Cerebellar cortex (tissue), 1 donor: Measurements from ENCODE around the gene ACSS2.
A peak's percentile ranks its signal among the peaks of the same experiment; 100 is the strongest.

Source experiments
- DNase-seq: peaks from one replicate; pipeline ENCODE4 v3.0.0-alpha.2; 2015; ENCODE audit warnings: low spot score

Gene ACSS2

DNA sequence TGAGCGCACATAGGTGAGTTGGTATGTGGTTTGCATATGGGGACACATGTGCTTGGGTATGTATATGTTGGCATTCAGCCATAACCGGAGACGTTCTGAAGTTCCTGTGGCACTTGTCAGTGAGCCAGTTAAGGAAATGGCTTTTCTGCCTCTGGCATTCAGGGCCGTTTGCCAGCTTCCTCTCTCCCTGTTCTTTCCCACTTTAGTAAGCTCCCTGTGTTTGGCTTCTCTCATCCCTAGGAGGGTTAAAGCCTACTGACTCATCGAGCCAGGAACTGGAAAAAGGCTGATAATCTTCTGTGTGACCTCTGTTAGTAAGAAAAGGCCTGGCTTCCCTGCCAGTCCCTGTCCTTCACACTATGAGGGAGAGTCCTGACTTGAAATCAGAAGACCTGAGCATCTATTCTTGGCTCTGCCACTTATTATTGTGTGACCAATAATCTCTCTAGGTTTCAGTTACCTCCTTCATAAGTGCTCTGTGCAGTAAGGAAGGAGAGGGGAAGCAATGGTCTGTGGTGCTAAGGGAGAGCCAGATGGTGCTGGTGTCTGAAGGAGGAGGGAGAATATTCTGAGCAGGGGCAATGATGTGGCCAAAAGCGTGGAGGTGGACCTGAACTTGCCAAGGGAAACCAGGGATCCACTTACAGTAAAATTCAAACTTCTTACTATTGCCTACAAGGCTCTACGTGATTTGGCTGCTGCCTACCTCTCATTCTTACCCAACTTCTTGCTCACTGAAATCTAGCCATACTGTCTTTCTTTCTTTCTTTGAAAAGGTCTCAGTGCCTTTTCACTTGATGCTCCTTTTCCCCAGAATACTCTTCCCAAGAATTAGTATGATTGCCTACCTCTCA is 31.4 kb downstream of the ACSS2 start:
- peak; percentile 37 for DNase-seq

DNA sequence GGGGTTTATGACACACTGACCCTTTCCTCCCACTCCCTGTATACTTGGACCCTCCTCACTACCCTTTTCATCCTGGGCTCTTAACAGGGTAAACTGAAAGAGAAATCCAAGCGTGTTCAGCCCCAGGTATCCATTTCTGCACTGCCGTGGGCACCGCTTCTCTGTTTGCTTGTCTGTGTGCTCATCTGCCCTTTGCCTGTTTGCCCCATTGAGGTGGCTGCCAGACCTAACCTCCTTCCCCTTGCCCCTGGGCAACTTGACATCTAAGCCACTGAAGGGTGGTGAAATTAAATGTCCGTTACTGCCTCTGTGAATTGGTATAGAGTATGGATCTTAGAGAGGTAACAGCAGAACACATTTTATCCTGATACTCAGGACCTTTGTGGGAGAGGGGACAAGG is 38.7 kb downstream of the ACSS2 start:
- no peak for DNase-seq

DNA sequence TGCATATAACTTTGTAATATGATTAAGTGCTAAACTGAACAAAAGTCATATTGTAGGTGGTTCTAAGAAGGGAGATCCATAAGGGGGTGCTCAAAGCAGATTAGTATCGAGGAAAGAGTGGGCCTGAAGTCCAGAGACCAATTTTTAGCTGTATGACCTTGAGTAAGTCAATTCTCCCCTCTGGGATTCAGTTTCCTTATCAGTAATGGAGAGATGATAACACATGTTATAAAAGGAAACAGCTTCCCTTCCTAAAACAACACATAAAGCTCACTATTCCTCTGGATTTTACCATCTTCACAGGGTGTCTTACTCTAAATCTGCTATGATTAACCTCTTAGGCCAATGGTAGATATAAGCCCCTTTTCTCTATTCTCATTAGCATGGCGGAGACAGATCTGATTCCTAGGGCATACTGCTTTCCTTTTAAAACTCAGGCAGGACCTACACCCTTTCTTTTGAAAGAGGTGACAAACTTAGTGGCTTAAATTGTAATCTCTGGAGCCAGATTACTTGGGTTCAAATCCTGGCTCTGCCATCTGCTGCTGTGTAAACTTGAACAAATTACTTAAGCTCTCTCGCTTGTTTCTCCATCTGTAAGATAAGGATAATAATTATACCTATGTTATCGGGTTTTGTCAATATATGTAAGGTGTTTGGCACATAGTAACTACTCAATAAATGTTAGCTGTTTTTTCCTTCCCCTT is 39.5 kb downstream of the ACSS2 start:
- DNase-seq, result no peak

DNA sequence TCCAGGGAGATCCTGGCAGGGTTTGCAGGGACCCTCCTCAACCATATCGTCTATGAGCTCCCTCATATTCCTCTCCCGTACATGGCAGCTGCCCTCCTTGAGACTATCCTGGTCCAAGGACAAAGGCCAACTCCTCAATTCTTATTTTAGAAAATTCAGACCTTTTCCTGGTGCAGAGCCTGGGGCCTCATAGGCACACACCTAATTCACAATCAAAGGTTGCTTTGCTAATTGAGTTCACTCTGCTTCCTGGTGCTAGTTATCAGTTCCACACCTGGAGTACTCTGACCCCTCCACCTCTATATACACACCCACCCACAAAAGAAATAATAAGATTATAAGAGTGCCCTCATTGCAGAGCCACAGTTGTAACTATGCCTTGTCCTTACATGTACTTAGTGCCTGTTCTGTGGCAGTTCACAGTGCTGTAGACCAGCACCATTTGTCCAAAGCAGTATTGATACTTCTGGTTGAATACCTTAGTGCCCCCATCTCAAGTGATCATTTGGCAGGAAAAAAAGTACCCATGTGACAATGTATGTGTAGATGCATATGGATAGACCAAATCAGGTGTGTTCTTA is 40.5 kb downstream of the ACSS2 start:
- DNase-seq, result no peak

DNA sequence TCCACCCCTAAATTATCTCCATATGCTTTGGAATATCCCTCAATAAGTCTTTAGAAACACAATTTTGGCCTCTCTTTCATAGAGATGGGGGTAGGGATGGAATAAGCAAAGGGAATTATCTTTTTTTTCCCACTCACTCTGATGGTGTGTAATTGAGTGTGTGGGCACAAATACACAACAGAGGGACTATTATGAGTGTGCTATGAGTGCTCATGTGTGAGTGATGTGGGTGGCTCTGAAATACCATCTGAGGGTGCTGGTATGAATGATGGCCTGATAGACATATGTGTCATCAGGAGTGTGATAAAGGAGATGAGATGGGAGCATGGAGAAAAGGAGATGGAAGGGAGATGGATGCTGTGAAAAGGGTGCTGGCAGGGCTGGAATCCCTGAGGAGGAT is 43.6 kb downstream of the ACSS2 start:
- no peak for DNase-seq

DNA sequence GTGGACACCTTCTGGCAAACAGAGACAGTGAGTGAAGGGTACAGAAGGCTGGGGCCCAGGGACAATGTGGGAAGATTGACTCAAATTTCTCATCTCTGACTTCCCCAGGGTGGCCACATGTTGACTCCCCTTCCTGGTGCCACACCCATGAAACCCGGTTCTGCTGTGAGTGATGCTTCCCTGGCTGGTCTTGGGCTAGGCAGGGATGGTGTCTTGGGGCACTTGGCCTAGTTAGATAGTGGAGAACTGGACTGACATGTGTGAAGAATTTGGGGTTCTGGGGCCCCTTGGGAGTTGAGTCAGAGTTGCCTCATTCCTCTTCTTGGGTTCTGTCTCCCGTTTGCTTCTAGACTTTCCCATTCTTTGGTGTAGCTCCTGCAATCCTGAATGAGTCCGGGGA is 45.0 kb downstream of the ACSS2 start:
- DNase-seq, result no peak

DNA sequence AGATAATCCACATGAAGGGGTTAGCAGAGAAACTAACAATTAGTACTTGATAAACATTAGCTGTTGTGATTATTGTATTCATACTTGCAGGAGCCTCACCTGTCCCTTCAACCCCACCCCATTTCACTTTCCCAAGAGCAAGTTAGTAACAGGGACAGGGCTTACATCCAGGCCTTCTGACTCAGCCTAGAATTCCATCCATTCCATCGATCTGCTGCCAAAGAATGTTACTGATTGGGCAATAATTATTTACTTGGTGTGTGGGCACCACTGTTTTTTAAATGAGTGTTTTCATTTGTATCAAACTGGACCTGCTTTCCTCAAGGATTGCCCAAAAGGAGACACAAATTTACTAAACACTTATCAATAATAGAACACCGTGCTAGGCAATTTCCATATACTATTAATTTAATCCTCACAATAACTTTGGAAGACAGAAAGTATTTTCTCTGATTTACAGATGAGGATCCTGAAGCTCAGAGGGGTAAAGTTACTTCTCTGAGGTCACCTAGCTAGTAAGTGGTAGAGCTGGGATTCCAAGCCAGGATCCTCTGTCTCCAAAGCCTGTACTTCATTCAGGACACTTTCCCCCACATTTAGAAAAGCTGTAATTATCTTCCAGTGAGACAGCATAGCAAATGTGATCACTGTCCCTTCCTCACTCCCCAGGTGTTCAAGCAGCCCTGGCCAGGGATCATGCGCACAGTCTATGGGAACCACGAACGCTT is 46.4 kb downstream of the ACSS2 start:
- no peak for DNase-seq

DNA sequence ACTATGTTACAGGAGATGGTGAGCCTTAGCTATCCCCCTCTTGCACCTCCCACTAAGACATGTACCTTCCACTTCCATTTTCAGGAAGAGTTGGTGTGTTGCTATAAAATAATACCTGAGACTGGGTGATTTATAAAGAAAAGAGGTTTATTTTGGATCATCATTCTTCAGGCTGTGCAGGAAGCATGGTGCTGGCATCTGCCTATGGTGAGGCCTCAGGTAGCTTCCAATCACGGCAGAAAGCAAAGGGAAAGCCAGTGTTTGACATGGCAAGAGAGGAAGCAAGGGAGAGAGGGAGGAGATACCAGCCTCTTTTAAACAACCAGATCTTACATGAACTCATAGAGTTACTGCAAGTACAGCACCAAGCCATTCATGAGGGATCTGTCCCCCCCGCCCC is 47.0 kb downstream of the ACSS2 start:
- DNase-seq, result no peak

DNA sequence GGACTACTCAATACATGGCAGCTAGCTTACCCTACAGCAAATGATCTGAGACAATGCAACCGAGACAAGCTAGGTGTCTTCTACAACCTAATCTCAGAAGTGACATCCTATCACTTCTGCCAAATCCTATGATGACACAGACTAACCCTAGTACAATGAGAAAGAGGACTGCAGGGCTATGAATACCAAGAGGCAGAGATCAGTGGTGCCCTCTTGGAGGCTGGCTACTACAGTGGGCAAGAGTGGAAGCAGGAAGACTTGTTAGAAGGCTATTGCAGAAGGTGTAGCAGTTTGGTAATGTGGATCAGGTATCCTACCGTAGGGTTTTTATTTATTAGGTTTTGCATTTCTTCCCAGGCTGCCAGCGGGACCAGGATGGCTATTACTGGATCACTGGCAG is 48.9 kb downstream of the ACSS2 start:
- DNase-seq, result no peak

DNA sequence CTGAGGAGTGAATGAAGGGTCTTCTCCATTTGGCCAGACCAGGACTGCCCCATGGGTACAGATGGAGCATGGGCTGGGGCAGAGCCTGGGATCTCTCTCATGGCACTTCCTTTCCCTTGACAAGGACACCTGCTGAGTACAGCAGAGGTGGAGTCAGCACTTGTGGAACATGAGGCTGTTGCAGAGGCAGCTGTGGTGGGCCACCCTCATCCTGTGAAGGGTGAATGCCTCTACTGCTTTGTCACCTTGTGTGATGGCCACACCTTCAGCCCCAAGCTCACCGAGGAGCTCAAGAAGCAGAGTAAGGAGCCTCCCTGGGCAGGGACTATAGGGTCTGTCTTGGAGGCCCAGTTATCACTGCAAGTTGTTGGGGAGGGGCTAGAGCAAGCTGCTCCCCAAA is 49.6 kb downstream of the ACSS2 start:
- DNase-seq, result no peak

DNA sequence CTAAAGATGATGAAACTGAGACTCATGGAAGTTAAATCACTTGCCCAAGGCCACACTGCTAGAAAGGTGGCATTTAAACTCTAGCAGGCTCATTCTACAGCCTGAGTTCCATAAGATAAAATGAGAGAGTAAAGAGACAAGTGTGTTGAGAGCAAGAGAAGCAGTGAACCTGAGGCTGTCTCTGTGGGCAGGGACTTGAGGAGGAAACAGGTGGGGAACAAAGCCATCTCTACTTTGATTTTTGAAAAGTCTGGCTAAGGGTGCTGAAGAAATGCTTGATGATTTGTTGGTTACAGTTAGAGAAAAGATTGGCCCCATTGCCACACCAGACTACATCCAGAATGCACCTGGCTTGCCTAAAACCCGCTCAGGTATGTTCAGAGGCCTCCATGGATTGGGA is 50.2 kb downstream of the ACSS2 start:
- no peak for DNase-seq

DNA sequence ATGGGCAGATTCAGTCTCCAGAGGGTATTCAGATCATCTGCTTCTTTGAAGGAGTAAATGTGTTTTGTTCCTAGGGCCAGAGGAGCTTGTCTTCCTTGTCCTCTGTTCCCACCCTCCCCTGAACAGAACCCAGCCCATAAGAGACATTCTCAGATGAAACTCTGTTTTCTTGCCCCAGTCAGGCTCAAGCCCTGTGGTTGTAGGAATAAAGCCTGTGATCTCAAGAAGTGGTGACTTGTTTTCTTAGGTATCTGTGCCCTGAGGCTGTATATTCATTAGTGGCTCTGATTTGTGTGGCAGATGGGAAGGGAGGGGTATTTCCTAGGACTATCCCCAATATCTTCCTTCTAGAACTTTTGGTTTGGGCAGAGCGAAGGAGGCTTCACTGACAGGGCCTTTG is 51.3 kb downstream of the ACSS2 start:
- DNase-seq, result no peak

DNA sequence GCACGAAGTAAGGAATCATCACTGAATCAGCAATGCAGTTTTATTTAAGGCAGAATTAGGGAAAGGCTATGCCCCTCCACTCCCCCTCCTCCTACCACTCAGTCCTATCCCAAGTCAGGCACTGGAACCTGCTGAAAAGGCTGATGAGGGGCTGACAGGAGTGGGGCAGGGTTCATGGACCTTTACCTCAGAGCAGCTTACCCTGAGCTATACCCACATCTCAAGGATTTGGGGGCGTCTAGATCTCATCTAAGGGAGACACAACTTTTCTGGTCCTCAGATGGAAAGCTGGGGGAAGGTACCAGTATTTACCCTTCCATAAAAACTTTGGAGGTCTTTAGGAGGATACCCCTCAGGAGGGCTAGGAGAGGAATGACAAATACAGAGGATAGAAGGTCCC is 52.0 kb downstream of the ACSS2 start:
- no peak for DNase-seq

DNA sequence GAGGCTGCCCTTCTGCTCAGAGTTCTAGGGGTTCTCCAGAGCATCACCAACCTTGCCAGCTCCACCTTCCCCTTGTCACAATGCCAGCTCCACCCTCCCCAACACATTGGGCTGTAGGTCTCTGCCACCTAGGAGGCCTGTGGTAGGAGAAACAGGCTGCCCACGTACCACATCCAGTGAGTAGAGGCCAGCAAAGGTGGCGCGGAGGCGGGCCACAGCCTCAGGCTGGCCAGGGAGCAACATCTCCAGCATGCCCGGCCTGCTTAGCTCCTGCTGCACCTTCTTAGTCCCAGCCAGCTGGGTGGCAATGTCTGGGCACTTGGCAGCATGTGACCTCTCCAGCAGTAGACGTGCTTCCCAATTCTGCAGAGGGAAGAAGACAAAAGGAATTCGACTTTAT is 55.4 kb downstream of the ACSS2 start:
- DNase-seq, result no peak

DNA sequence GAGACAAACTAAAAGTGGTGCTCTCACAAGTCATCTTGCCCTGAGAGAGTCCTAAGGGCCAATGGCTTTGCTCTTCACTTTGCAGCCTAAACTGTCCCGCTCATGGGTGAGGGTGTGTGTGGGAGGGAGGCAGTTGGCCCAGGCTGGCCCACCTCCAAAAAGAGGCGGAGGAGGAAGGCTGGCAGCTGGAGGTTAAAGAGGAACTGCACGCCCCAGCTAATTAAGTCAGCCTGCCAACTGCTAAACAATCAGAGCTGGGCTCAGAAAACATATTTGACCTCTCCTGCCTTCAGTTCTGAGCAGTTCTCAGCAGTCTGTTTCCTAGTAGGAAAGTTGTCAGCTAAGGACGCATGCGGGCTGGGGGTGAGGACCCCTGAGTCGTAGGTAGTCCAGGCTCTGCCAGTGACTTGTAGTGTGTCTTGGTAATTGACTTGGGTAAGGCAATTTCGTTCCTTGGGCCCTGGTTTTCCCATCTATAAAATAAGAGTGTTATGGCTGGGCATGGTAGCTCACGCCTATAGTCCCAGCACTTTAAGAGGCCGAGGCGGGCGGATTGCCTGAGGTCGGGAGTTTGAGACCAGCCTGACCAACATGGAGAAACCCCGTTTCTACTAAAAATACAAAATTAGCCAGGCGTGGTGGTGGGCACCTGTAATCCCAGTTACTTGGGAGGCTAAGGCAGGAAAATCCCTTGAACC is 62.2 kb downstream of the ACSS2 start:
- no peak for DNase-seq

DNA sequence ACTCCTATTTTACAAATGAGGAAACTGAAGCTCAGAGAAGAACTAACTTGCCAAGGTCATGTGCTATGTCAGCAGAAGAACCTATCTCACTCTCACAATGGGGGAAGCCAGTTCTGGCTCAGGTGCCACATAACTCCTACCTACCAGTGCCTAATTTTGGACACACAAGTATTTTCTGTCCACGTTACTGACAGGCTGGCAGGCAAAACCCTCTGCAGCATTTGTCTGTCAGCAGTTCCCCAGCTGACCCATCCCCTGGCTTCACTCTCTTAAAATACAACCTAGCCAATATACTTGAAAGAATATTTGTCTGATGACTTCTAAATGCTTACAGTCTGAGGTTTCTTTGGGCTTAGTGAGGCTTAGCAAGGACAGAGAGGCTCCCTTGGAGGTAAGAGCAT is 63.7 kb downstream of the ACSS2 start:
- no peak for DNase-seq

DNA sequence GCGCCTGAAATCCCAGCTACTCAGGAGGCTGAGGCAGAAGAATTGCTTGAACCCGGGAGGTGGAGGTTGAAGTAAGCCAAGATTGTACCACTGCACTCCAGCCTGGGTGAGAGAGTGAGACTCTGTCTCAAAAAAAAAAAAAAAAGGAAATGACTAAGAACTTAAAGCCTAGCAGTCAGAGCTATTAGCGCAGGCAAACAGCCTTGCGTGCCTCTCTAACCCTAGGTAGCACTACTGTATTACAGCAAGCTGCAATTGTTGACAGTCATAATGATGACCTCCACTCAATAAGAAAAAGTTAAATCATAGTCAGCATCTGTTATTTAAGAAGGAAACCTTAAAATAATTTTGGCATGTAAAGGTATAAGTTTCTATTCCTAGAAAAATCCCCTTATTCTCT is 64.8 kb downstream of the ACSS2 start:
- DNase-seq, result no peak

DNA sequence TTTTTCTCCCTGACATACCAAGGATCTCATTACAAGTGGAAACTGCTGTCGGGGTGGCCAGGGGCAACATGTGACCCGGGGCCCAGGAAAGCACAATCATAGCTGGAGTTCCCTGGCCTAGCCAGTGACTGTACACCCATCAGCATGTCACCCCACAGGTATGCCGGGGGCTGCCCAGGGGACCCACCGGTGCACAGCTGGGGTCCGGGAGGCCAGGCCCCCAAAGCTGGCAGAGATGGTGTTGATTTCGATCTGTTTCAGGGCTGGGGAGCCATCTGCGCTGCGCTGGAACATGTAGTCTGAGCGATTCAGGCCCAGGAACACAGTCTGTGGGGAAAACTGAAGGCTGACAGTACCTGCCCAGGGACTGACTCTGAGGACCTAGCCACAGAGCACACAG is 65.9 kb downstream of the ACSS2 start:
- DNase-seq, result no peak

DNA sequence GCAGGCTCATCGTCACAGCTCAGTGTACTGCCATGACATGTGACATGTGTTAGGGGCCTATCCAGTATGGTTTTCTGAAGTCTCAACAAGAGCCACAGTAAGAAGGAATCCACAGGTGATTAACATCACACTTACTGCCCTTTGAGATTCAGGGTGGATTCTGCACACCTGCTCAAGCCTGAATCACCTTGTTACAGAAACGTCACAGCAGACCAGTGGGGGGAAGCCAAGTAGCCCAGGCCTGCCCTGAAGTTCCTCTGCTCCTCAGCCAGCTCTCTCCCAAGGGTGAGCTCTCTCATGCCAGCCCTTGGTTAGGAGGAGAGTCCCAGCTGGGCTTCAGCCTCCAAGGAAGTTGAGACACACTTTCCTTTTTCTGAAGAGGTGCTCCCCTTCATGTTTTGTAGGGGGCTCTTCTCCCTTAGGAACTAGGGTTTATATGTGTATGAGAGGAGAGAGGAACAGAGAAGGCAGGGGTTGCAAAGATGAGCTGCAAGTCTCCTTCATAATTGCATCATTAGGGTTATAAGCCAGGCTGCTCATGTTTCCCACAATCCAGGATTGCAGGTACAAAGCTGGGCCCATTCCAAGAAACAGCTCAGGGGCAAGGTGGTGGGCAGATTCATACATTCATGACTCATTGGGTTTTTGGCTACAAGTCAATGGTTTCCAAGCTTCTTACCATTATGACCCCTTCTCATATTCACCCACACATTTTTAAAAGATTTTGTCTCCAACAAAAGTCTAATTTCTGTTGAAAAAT is 67.6 kb downstream of the ACSS2 start:
- DNase-seq, result no peak

DNA sequence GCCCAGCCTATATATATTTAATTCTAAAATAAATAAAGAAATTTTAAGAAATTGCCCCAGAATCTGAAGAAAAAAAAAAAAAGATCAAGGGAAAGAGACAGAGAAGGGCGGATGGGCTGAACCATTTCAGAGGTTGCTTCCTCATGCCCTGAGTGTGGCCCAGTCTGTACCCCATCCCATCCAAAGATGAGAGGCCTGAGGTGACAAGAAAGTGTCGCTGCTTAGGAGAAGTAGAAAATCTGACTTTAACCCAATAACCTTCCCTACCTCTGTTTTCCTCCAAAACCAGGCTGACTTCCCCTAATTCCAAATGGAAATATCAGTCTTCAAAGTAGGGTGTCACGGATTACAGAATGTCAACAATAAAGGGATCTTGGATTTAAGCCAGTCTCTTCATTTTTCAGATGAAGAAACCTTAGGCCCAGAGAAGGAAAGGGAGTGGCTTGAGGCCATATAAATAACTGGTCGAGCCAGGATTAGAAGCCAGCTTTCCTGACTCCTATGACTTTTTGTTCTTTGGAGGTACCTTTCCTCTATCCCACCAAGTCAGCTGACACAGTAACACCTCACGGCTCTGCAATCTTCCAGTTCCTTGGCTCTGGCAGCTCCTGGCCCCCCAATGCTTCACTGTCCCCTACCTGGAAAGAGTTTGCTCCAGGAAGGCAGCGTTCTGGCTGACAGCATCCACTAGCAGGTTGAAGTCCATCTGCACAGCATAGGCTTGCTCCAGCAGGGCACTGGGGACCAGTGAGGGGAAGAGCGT is 69.1 kb downstream of the ACSS2 start:
- DNase-seq, result no peak

DNA sequence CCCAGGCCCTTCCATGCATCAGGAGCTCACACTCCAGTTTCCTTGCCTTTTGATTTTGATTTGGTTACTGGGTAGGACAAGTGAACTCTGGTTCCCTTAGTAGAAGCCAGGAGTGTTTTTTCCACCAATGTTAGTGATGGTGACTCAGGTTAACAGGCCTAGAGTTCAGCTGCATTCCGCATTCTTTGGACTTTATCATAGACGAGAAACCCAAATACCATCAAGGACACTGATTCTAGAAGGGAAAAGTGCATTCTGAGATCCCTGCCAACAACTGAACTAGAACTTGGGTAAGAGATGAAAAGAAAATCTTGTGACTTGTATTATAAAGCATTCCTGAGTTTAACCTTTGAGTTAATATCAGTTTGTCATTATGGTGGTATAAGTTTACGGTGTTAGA is 70.2 kb downstream of the ACSS2 start:
- no peak for DNase-seq
